Limb (tissue), 2 donors: ENCODE results near the gene RAB36.
A peak's percentile ranks its signal among the peaks of the same experiment; 100 is the strongest.

ENCODE experiments used
- DNase-seq, 2 donors: peaks; one replicate each; pipeline ENCODE4 v3.0.0-alpha.2; 2016; ENCODE audit errors: extremely low spot score in 2 of 2

The RAB36 gene

DNA sequence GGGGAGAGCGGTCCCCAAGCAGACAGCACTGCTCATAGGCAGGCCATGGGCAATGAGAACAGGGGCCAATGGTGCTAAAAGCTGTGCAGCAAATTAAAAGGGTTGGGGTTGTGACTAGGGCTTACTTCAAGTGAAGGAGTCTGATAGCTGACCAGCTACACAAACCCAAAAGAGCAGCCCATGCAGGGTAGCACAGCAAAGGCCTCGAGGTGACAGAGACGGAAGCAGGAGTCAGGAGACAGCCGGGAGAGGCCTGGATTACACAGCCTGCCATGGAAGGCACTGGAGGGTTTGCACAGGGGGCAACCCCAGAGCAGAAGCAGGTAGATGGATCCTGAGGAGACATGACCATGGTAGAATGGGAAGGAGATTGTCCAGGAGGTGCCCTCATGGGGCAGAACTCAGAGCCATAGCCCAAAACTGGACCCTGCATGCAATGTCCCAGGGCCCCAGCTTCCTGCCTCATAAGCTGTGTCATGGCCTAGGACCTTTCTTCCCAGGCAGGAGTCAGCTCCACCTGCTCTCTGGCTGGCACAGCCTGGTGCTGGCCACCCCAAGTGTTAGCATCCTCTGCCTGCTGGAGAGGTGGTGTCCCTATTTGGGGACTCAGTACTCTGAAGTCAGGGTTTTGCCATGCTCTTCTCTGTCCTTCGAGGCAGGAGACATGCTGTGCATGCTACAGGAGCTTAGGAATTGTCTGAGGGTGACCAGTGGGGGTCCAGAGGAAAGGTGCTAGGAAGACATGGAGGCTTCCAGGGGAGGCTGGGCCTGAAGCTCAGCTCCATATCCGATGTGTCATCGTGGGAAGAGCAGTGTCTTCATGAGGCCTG, 36.8 kb upstream of the RAB36 start:
- DNase-seq: no peak

DNA sequence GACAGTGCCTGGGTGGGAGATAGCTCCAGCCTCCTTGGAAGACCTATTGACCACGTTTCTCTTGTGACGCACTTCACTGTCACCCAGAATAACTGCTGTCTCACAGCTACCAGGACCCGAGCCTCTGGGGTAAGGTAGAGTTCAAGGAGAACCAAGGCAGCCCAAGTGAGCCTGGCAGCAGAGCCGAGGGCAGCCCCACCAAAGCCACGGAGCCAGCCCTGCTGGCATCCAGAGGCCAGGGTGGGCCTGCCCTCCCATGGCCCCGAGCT, 36.3 kb upstream of the RAB36 start:
- DNase-seq: no peak

DNA sequence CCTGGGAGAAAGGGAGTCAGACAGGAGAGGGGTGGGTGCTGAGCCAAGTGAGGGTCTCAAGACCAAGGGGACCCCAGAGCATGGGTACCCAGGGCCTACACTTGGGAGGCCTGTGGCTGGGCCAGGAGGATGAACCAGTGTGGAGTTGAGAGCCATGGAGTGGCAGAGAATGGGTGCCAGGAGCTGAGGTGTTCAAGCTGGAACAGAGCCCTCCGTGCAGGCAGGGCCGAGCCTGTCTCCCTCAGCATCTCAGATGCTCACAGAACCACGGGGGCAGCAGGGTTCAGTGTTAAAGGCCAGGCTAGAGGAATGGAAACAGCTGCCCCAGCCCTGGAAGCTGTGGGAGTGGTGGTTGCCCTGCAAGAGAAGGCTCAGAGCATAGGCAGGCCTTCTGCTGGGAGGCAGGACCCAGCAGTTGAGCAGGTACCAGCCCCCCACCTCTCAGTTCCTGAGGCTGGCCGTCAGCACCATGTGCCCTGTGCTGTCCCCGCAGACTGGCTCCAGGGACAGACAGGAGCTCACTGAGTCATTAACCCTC, 35.8 kb upstream of the RAB36 start:
- no peak for DNase-seq

DNA sequence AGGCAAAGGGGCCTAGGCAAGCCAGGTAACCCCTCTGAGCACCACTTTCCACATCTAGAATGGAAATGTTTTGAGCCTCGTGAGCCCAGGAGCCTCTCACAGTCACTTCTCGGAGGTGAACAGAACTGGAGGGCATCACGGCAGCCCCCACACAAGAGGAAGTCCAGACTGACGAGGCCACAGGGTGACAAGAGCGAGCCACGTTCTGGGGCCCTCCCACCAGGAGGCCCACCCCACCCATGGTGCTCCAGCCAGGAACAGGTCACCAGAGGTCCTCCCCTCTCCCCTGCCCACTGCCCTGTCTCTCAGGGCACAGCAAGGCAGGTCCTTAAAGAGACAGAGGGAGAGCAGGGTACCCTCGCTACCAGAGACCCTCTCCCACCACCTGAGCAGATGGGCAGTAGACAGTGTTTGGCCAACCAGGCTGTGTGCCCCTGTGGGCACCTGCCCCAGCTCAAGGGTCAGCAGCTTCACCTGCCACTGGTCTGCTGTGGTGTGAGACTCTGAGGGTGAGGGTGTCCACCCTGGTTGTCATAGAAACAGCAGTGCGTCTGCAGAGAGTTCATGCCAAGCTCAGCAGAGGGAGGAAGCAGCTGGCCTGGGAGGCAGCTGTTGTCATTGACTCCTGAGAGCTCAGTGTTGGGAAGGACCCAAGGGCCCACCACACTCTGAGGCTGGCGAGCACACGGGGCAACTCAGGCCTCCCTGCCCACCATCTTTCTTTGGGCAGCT, 34.9 kb upstream of the RAB36 start:
- DNase-seq: peak in 1 of 2 donors; percentile 24

DNA sequence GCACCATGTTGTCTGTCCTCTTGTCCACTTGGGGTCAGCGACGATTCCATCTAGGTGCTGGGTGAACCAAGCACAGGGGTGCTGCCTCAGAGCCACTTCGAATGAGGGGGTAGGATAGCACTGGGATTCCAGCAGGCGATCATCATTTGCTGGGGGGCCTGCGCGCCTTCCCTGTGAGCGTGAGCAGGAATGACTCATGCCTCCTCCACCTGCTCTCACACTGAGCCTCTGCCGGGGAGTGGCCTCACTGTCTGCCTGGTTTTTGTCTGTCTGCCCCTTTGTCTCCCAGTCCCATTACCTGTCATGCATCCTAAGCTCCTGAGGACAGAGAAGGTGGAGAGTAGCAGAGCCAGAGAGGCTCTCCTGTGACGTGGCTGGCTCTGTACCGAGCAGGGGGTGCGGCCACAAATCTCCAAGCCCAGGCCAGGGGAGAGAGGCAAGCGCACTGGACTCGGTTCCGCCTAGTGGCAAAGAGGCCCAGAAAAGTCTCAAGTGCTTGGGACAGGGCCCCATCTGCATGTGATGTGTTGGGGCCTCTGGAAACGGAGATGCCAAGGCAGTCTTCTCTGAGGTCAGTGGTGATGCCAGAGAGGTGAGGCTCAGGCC, 34.3 kb upstream of the RAB36 start:
- DNase-seq: no peak

DNA sequence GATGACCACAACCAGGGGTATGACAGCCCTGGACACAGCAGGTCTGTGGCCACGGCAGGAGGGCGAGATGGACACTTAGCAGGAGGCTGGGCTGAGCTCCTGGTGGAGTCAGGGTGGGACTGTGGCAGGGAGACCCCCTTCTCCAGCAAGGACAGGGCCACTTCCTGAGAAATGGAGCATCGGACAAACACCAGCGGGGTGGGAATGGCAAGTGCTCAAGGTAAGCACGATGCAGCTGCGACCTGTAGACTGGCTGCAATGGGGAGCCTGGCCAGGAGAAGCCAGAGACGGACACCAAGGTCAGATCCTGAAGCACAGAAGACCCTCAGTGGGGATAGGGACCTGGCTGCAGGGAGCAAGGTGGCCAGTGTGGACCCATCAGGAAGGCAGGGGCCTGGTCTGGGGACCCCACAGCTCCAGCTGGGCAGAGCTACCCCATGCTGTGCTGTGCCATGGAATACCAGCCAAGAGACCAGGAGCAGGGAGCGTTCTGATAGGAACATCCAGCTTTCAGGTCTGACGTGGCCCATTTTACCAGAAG, 32.7 kb upstream of the RAB36 start:
- no peak for DNase-seq

DNA sequence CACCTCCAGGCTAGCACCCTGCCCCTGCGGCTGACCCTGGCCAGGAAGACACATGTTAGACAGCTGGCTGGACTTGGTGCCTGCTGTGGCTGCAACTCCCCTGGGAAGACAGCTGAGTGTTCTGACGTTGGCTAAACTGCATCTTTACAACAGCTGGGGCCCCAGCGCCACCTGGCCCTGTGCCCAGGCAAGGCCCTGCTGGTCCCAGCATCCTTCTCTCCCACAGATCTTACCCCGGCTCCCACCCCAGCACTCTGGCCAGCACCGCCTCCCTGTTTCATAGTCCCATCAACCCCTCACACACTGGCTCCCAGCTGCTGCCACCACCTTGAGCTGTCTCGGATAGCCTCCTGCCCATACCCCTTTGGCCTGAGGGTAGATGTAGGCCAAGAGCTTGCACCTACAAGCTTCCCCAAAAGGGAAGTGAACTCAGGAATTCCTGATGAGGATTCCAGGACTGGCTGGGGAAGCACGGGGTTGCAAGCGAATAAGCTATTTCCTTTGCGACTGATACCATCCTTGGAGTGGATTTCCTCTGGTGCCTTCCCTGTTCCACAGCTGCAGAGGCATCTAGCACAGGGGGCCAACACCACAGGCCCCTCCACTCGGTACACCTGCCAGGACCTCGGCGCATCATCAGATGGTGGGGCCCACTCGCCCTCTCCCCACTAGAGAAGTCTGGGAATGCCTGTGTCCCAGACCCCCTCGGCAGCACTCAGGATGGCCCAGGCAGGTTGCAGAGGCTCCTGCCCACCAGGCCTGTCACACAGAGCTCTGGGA, 32.0 kb upstream of the RAB36 start:
- peak; percentile 48 to 79 for DNase-seq

DNA sequence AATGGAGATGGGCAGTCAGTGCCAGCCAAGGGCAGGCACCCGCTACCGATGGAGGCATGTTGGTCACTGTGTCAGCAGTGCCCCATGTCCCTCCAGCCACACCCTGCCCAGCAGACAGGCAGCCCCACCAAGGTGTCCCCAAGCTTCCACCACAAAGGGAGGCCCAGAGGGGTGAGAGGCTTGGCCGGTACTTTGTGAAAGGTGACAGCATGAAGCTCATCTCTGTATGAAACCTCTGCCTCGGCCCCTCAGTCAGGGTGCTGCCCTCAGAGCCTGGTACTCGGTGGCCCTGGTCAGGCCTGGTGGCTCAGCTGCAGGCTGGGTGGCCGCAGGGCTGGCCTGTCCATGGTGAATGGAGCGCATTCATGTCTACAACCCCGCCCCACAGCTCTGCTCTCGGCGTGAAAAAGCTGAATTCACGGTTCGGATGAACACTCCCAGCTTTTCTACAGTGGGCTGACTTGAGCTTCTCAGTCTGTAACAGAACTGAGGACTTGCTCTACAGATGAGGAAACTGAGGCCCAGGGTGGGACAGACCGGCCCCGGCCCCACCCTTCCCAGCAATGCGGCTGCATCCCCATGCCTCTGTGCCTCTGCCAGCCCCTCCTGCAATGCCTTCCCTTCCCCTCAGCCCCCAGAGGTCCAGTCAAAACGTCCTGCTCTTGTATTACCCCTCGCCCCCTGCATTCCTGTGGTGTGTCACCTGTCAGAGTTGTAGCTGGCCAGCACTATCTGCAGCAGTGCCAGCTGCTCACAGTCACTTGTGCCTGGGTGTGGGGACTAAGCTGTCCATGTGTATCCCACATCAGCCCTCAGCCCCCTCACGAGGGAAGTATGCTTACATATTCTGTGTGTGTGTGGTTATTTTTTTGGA, 31.2 kb upstream of the RAB36 start:
- DNase-seq: no peak

DNA sequence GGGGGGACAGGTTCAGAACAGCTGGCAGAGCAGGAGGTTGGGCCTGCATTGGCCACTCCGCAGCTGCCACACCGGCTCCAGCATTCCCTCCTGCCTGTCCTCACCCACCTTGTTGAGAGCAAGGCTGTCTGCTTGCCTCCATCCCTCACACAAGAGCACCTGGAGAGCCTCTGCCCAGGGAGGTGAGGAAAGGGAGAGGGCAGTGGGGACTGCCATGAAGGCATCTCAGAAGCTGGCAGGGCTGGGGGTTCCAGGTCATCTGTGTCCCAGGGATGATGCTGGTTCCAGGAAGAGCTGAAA, 30.6 kb upstream of the RAB36 start:
- DNase-seq: no peak

DNA sequence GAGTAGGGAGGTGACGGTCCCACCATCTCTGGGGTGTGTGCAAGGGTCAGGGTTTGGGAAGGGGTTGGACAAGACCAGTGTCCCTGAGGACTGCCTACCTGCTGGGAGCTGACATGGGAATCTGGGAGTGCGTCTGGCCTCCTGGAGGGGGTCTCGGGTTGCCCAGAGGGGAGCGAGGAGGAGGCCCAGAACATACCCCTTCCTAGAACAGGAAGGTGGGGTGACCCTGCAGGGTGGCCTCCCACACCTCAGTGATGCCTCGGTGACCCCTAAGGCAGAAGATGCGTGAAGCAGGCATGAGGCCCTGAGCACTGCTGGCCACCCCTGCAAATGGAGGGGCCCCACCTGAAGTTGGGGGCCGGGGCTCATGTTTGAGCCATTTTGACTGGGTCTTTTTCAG, 29.9 kb upstream of the RAB36 start:
- DNase-seq: no peak

DNA sequence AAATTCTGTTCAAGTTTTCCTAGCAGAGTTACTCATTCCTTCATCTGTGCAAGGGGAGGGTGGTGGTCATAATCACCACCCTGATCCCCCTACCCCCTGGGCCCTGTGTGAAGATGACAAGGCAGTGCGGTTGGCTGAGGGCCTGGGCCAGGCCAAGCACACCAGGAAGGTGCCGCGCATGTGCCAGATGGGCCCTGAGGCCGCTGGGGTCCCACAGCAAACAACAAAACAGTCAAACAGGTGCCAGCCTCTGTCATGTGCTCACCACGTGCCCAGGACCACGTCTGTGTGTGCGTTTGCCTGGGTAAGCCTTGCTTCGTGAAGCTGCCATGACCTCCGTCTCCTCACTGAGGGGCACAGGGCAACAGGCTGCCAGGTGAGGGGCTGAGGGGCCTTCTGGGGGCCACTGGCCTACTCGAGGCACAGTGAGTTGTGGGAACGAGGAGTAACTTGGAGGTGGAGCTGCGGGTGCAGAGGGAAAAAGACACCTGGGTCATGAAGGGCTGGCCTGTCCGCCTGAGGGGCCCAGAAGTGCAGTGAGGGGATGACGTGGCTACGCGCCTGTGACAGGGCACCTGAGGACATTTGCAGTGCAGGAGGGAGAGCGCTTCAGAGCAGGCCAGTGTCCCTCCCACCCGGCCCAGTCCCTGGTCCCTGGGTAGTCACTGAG, 29.3 kb upstream of the RAB36 start:
- DNase-seq: no peak

DNA sequence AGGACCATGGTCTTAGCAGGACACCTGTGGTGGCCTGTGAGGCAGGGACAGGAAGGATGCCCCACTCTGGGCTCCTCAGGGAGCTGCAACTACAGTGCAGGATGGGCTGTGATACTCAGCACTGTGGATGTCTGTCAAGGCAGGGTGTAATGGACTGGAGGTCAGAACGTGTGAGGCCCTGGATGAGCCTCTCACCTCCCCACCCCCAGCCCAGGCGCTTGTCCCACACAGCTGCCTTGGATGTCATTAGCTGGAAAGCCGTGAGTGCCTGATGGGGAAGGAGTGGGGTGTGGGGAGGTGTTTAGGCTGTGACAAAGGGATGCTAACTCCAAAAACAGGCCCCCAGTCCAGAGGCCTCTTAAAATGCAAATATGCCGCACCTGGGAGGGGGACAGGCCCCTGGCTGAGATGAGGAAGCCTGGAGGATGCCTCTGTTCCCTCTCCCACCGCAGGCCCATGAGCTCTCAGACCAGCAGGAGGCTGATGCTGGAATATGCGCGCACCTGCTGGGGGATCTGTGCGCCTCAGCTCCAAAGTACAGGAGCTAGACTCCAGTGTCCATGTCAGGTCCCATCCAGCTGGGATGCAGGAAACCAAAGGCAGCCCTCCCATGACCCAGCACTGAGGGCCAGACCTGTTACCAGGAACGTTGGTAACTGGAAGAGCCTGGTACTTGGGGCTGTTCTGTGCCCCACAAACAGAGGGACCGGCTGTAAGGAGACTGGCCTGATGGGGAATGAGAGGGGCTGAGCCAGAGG, 28.6 kb upstream of the RAB36 start:
- no peak for DNase-seq

DNA sequence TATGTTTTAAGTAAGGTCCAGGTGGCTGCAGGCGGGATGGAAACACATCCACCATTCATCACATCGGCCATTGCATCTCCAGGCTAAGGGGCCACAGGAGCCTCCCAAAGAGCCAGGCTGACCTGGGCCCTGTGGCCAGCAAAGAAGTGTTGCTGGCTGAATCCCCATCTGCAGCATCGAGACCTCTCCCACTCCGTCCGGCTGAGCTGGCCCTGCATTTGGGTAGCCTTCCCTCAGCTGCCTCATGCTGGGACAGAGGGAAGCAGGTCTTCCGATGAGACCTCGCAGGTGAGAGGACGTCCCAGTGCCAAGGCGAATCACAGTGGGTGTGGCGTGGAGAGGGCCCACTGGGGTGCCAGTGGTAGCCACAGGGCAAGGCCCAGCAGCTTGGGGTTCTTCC, 28.0 kb upstream of the RAB36 start:
- DNase-seq: no peak

DNA sequence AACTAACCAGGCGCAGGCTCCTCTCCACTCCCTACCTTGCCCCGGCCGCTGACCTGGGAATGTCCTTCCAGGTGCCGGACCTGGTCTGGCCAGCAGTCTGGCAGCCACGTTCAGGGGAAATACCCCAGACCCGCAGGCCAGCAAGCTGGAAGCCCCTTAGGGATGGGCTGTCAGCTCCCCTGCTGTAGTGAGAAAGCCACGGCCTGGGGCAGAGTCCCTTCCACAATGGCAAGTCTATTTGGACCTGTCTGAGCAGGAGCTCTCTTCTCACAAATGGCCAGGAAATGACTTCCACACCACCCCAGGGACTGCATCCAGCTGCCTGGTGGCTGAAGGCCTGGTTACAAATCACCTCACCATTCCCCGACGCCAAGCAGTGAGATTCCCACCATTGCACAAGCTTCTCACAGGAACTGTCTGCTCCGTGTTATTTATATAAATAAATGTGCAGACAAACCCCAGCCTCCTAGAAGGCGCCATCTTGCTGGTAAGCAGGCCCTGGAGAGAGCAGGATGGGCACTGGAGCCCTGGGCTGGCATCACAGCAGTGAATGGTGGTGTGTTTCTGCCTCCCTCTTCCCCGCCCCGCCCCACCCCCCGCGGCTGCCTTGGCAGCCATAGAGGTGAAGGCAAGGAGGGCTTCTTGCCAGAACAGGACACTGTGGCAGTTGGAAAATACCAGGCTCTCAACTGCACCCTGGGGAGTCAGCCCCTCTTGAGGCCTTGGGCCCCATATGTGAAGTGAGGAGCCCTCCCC, 27.2 kb upstream of the RAB36 start:
- no peak for DNase-seq

DNA sequence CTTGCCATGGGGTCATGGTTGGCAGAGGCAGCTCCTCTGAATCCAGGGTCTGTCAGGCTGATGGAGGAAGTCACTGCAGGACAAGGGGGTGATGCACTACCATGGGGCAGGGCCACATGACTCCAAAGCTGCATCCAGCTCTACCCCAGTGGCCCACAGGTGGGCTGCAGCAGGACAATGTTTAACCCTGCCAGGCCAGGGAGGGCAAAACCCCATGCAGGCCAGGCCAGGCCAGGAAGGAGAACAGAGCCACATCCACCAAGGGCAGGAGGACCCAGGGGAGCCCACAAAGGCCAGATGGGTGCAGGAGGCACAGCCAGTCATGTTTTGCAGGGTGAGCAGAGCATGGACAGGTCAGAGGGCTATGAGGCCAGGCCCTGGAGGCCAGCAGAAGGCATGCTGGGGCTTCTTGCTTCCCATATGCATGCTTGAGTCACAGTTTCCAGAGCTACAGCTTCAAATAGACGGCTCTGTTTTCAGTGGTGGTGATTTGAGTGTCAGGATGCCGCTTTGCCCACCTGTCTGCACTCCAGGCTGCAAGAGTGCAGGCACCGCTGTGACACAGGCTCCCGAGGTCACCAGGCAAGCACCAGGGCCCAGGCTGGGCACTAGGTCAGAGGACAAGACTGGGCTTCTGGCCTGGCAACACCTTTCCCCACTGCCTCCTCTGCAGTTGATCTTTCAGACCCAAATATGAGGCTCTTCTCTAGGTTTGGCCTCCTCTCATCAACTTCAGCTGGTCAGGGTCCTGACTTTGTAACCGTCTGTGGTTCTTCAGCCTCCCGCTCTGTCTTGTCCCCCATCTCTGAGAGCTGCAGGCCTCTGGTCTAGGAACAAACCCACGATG, 26.4 kb upstream of the RAB36 start:
- no peak for DNase-seq

DNA sequence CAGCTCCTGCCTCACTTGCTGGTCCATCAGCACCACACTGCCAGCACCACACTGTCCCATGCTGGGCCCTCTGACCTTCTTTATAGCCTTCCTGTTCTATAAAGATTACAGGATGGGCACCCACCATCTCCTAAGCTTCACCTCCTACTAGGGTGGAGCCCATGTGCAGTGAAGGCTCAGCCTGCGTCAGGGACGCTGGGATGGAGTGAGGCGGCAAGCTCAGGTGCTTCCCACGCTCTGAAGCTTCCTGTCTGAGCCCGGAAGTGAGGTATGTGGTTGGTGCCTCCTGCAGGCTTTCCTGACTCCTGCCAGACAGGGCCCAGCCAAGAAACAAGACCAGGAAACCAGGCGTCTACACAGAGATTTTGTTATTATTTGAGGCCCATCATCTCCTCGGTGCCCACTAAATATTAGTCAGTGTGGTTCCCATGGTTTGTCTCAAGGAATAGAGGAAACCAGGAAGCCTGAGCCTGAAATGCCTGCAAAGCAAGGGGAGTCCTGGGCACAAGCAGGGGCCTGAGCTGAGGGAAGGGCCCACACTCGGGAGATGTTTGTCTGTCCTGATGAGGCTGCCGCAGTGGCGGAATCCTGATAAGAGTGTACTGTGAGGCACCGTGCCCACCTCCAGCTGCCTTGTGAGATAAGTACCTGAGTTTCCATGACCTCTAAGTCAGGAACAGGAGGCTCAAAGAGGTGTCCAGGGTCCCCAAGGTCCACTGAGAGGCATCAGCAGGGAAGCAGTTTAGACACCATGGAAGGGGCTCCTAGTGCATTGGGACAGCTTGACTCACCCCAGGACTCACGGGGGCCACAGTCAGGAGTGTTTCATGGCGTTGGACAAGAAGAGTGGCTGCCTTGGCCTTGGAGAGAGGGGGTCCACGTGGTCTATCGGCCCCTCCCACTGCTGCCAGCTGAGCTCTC, 25.5 kb upstream of the RAB36 start:
- DNase-seq: no peak

DNA sequence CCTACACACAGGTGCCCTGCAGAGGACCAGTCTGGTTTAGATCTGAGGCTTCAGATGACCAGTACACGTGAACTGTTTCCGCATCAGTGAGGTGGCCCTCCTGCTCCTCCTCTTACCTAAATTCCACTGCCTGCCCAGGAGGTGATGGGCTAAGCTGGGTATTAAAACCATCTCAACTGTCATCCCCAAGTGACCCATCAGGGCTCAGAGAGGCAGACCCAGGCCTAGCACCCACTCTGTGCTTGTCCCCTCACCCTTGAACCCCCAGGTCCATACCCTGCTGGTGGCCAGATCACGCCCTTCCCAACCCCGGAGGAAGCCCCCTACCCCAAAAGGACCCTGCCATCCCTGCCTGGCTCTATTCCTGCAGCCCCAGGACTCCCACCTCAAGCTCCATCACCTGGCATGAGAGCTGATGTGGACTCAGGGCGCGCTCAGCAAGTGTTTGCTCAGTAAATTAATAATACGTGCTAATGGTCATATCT, 24.8 kb upstream of the RAB36 start:
- no peak for DNase-seq
